Coronary artery (tissue), 2 donors: ENCODE data around the gene BEX1.
"Not testable (repeated sequence)": the region's sequence is repeated elsewhere in the genome, so short reads cannot be mapped to it uniquely, and the experiment has no call there.

Experiments used
- DNase-seq: peaks from one replicate; pipeline ENCODE4 v3.0.0-alpha.2; 2017; ENCODE audit warnings: low spot score
- H3K27ac ChIP-seq, 2 donors: fragments of 200-600 bp; sonication (generic); one replicate each; pipeline ENCODE4 v1.5.1; 2016 to 2019
- H3K4me3 ChIP-seq: fragments of 200-600 bp; sonication (generic); 2 replicates; pipeline ENCODE4 v1.5.1; 2016; ENCODE audit warnings: mild to moderate bottlenecking, moderate library complexity
- TF ChIP-seq, protein P1 (sequence below): fragments of 200-600 bp; sonication (generic); IDR thresholded peaks from one replicate; pipeline ENCODE4 v1.5.1; 2019; ENCODE audit warnings: antibody characterized with exemption

BEX1 gene

DNA sequence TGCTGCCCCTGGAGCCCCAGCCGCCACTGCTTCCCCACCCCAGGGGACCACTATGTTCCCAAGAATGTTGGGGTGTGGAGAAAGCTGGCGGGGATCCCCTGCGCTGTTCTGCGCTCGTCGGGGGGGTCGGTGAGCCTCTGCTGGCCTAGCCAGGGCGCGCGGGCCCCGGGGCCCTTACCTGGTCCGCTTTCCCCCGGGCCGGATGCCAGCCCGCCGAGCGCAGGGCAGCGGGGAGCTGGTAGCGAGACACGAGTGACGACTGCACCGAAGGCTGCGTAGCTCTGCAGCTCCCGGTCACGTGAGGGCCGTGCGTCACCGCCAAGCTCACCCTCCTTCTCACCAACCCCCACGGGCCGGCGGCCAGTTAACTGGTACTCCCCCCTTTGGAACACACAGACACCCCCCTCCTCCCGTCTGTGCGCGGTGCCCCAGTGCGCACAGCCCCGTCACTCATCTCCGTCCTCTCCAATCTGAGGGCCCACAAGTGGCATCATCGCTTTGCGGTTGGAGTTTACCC is at the start of gene BEX1:
BEX1 (minus strand) TSS at position 254 of the 517 bp plus-strand sequence. CDS start 897 bp downstream, outside the sequence.
- DNase-seq, result no peak
- Histone ChIP-seq H3K27ac (no peak within 1 kb of the TSS), H3K4me3 (peak within 1 kb of the TSS; percentile 56)
- TF ChIP-seq, protein P1, sequence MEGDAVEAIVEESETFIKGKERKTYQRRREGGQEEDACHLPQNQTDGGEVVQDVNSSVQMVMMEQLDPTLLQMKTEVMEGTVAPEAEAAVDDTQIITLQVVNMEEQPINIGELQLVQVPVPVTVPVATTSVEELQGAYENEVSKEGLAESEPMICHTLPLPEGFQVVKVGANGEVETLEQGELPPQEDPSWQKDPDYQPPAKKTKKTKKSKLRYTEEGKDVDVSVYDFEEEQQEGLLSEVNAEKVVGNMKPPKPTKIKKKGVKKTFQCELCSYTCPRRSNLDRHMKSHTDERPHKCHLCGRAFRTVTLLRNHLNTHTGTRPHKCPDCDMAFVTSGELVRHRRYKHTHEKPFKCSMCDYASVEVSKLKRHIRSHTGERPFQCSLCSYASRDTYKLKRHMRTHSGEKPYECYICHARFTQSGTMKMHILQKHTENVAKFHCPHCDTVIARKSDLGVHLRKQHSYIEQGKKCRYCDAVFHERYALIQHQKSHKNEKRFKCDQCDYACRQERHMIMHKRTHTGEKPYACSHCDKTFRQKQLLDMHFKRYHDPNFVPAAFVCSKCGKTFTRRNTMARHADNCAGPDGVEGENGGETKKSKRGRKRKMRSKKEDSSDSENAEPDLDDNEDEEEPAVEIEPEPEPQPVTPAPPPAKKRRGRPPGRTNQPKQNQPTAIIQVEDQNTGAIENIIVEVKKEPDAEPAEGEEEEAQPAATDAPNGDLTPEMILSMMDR, result no peak

DNA sequence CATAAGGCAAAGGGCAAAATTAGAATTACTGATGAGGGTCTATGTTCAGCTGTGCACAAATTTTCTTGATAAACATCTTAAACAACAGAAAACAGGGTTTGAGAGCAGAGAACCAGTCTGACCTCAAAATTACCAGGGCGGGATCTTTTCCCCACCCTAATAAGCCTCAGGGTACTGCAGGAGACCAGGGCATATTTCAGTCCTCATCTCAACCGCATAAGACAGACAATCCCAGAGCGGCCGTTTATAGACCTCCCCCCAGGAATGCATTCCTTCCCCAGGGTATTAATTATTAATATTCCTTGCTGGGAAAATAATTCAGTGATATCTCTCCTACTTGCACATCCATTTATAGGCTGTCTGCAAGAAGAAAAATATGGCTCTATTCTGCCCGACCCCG is 45.5 kb upstream of the BEX1 start:
- not testable (repeated sequence) for H3K27ac ChIP-seq, DNase-seq, H3K4me3 ChIP-seq

DNA sequence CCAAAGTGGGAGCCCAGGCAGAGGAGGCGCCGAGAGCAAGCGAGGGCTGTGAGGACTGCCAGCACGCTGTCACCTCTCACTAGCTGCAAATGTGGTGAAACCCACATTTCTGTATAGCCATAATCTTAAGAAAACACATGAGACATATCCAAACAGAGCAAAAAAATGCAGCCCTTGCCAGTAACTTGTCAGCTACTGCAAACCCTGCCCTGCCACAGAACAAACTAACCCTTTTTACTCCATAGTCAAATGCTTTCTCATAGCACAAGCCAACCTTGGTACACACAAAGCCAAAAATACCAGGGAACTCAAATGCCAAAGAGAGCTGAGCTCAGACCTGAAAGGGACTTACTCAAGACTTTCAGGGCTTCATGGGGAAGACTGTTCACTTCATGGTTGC is 43.9 kb upstream of the BEX1 start:
- TF ChIP-seq, protein P1, result no peak
- DNase-seq, result no peak
- Histone ChIP-seq H3K4me3 (no peak overlapping the region), H3K27ac (no peak overlapping the region)

DNA sequence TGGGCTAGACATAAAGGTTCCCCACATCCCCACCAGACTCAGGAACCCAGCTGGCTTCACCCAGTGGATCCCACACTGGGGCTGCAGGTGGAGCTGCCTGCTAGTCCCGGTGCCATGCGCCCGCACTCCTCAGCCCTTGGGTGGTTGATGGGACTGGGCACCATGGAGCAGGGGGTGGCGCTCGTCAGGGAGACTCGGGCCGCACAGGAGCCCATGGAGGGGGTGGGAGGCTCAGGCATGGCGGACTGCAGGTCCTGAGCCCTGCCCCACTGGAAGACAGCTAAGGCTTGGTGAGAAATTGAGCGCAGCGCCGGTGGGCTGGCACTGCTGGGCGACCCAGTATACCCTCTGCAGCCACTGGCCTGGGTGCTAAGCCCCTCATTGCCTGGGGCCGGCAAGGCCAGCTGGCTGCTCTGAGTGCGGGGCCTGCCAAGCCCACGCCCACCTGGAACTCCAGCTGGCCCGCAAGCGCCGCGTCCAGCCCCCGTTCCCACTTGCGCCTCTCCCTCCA is 43.3 kb upstream of the BEX1 start:
- DNase-seq, H3K27ac ChIP-seq, H3K4me3 ChIP-seq: not testable (repeated sequence)

DNA sequence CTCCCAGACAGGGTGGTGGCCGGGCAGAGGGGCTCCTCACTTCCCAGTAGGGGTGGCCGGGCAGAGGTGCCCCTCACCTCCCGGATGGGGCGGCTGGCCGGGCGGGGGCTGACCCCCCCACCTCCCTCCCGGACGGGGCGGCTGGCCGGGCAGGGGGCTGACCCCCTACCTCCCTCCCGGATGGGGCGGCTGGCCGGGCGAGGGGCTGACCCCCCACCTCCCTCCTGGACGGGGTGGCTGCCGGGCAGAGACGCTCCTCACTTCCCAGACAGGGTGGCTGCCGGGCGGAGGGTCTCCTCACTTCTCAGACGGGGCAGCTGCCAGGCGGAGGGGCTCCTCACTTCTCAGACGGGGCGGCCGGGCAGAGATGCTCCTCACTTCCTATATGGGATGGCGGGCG is 40.4 kb upstream of the BEX1 start:
- not testable (repeated sequence) for H3K27ac ChIP-seq, DNase-seq, H3K4me3 ChIP-seq

DNA sequence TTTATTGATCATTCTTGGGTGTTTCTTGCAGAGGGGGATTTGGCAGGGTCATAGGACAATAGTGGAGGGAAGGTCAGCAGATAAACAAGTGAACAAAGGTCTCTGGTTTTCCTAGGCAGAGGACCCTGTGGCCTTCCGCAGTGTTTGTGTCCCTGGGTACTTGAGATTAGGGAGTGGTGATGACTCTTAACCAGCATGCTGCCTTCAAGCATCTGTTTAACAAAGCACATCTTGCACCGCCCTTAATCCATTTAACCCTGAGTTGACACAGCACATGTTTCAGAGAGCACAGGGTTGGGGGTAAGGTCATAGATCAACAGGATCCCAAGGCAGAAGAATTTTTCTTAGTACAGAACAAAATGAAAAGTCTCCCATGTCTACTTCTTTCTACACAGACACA is 39.9 kb upstream of the BEX1 start:
- not testable (repeated sequence) for DNase-seq, H3K4me3 ChIP-seq, H3K27ac ChIP-seq

DNA sequence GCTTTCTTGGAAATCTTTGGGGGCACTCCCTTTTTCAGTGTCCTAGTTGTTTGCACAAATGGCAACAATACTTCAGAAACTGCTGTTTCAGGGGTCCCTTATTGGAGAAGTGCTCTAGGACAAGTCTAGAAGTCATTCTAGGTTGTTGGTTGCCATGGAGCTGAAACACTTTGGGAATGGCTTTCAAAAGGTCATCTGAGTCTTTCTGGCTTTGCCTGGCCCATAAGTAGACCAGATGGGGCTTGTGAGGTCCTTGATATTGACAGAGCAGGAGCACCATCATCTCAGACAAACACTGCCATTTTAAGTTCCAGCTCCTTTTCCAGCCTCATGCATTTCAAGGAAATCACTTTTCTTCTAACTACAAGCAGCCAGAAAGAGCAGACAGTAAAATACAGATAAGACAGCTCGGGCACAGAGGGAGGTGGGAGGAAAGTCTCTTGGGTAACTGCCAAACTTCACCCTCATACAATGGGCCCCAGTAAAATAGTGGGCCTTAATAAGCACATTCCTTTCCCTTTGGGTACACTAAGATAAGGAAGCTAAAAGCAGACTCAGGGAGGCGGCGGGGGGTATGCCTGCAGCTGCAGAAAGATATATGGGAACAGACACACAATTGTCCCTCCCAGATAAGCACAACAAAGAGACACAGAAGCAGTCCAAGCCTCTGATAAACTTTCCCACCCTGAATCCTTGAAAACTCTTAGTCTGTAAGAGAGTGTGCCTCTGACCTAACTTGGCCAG is 37.5 kb upstream of the BEX1 start:
- Histone ChIP-seq H3K27ac (no peak overlapping the region), H3K4me3 (no peak overlapping the region)
- TF ChIP-seq, protein P1, result no peak
- no peak for DNase-seq

DNA sequence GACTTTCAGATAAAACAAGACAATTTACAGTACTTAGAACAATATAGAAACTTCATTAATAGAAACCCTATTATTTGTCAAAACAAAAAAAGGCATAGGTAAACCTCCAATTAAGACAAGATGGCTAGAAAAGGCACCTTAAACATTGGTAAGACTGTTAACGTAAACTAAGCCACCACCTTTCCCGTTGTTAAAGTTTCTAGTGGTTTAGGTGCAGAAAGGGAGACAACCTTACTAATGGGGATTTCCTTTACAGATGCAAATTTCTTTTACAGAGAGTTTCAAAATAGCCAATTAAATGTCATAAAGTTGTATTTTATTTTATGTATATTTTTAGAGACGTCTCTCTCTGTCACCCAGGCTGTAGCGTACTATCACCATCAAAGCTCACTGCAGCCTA is 36.5 kb upstream of the BEX1 start:
- Histone ChIP-seq H3K4me3 (no peak overlapping the region), H3K27ac (no peak overlapping the region)
- no peak for DNase-seq
- TF ChIP-seq, protein P1, result no peak

DNA sequence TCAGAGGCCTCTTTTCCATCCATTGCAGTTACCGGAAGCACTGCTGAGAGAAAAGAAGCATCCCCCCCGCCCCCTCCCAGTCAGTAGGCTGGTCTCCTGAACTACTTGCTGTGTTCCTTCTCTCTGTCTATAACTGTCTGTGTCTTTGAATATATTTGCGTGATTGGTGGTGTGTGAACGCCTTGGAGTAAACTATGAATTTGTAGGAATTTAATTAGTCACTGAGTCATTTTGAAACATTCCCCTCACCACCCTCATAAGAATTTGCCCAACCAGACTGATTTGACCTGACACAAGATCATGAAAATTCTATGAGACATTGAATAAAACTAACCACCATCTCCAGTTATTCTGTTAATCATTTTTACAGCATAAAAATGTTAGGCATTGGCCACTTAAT is 35.7 kb upstream of the BEX1 start:
- no peak overlapping the region for H3K4me3 ChIP-seq
- H3K27ac ChIP-seq, result no peak overlapping the region
- TF ChIP-seq, protein P1, result no peak
- no peak for DNase-seq
